GM12801 (cell line): ENCODE results near the gene ZFP69.

ENCODE experiments used
- TF ChIP-seq, protein P1 (sequence below): IDR thresholded peaks from one replicate; pipeline ENCODE4 v1.5.1; 2011; ENCODE audit warnings: control low read depth; ENCODE audit not compliant: insufficient read length; ENCODE audit errors: extremely low read depth

Gene ZFP69

DNA sequence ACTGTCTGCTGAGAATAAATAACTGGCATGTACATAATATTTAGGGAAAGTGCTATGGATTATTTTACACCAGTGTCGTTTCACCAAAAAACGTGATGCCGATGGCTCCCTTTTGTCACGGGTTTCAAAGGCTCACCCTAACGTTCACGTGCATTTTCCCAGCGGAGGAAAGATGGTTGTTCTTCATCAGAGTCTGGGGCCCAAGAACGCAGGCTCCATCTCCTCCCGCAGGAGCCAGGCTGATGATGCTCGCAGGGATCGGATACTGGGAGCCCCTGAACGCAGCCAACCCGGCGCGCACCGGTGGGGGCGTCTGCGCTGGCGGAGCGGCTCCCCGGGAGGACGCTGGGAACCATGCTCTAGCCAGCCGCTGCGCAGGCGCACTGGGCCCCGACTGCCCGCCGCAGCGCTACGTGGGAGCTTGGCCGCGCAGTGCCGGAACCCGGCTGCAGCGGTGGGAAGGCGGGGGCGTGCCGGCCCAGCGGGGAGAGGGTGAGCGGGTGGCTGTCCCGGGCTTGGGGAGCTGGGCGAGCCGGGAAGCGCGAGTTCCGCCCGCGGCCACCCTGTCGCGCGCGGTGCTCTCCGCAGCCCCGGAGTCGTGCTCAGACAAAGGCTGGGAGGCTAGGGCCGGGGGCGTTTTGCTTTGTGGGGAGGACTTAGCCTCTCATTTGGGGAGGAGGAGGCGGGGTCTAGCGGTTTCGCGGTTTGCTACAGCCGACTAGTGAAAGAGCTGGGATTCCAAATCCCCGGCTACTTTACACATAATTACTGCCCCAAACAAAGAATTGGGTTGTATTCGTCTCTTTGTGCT, 27.2 kb upstream of the ZFP69 start, which contains the start of gene ZFP69B:
TSS of gene ZFP69B (plus strand) at position 793 of the 811 bp plus-strand sequence. CDS start 486 bp downstream, outside the sequence.
- TF ChIP-seq, protein P1, sequence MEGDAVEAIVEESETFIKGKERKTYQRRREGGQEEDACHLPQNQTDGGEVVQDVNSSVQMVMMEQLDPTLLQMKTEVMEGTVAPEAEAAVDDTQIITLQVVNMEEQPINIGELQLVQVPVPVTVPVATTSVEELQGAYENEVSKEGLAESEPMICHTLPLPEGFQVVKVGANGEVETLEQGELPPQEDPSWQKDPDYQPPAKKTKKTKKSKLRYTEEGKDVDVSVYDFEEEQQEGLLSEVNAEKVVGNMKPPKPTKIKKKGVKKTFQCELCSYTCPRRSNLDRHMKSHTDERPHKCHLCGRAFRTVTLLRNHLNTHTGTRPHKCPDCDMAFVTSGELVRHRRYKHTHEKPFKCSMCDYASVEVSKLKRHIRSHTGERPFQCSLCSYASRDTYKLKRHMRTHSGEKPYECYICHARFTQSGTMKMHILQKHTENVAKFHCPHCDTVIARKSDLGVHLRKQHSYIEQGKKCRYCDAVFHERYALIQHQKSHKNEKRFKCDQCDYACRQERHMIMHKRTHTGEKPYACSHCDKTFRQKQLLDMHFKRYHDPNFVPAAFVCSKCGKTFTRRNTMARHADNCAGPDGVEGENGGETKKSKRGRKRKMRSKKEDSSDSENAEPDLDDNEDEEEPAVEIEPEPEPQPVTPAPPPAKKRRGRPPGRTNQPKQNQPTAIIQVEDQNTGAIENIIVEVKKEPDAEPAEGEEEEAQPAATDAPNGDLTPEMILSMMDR, result no peak

DNA sequence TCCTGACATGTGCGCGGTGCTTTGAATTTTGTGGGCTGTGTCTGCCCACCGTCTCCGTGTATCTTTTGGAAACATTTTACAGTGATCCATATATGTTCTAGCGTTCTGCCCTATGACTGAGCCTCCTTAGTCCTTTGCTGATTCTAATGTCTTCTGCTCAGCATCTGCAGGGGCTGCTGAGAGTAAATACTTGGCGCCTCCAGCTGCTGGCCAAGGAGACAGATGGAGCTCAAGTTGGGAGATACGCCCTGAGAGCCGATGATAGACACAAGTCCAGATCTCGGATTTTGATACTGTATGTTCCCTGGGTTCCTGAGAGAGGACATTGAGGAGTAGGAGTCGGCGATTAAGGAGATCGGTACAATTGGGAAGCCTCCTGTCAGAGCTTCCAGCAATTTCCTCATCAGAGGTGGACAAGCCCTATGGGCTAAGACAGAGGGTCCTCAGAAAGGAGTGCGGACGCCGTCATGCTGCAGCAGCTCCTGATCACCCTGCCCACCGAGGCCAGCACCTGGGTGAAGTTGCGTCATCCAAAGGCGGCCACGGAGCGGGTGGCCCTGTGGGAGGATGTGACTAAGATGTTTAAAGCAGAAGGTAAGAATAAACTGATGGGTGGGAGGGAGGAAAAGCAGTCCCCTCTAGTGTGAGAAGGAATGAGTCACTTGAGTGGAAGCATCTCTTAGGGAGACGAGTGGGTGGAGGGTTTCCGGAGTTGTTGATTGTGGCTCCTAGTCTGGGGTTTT, 26.4 kb upstream of the ZFP69 start:
- TF ChIP-seq, protein P1, result no peak

DNA sequence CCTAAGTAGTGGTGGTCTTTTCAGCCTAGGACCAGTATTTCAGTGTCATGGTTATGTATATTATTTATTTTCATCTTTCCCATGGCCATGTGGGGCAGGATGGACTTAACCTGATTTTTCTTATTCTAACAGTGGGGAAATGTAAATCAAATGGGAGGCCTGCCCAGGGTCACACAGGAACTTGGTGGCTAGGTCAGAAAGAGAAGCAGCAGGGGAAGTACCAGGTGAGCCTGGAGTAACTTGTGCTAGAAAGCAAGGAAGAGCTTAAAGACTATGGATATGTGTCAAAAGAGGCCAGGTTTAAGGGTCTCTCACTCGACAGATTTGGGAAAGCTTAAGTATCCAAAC, 25.9 kb upstream of the ZFP69 start:
- TF ChIP-seq, protein P1, result no peak

DNA sequence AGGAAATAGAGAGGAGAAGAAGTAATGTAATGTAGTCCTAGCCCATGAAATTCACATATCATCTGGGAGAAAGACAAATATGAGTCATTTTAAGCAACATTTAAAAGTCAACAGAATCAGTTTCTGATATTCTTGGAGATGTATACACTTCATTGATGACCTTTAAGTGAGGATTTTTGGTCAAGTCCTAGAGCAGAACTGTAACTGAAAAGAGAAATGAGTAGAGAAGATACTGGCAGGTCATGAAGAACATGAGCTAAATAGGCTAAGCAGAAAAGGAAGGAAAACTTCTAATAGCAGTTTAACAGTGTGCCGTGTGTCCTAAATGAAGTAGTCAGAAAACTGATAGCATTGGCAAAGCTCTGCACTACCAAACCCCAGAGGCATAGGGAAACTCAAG, 22.2 kb upstream of the ZFP69 start:
- TF ChIP-seq, protein P1, result no peak

DNA sequence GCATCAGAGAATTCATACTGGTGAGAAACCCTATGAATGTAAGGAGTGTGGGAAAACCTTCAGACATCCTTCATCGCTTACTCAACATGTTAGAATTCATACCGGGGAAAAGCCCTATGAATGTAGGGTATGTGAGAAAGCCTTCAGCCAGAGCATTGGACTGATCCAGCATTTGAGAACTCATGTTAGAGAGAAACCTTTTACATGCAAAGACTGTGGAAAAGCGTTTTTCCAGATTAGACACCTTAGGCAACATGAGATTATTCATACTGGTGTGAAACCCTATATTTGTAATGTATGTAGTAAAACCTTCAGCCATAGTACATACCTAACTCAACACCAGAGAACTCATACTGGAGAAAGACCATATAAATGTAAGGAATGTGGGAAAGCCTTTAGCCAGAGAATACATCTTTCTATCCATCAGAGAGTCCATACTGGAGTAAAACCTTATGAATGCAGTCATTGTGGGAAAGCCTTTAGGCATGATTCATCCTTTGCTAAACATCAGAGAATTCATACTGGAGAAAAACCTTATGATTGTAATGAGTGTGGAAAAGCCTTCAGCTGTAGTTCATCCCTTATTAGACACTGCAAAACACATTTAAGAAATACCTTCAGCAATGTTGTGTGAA, 14.0 kb upstream of the ZFP69 start:
- TF ChIP-seq, protein P1, result no peak

DNA sequence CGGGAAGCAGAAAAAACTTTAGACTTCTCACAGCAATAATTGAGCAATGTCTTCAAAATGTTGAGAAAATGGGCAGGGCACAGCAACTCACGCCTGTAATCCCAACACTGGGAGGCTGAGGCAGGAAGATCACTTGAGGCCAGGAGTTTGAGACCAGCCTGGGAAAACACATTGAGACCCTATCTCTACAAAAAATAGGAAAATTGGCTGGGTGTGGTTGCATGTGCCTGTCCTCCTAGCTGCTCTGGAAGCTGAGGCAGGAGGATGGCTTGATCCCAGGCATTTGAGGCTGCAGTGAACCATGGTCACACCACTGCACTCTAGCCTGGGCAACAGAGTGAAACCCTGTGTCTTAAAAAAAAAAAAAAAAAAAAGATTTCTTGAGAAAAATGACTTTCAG, 7.8 kb upstream of the ZFP69 start:
- TF ChIP-seq, protein P1, result no peak

DNA sequence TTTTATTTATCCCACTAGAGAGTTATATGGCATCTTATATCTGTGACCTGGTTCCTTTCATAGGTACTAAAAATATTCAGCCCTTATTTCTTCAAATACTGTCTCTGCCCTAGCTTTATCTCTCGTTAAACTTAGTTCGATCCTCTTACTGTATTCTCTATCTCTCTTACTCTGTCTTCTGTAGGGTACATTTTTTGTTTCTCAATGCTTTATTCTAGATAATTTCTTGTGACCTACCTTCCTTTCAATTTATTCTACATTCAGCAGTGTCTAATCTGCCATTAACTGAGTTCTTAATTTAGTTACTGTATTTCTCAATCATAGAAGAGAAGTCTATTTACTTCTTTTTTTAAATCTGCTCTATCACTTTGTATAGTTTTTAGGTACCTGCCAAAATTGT, 1.8 kb upstream of the ZFP69 start:
- TF ChIP-seq, protein P1, result no peak
